Mucosa of descending colon (tissue), 3 donors: Measurements from ENCODE around the gene ZRSR2. TPM values are rescaled to one million over a fixed set of nuclear protein-coding genes. Genes with fewer than 3 reads are reported as not detected.

Experiments used
- ATAC-seq: fragments of 200-7000 bp; cut with Tn5 transposase; one replicate; pipeline ENCODE4 v1.9.1; 2020; ENCODE audit warnings: mild to moderate bottlenecking, moderate library complexity
- DNase-seq, 3 donors: peaks; one replicate each; pipeline ENCODE4 v3.0.0-alpha.2; 2020
- H3K36me3 ChIP-seq: fragments of 200-600 bp; one replicate; pipeline ENCODE4 v1.8.0; 2021; ENCODE audit warnings: low read depth, mild to moderate bottlenecking
- H3K4me1 ChIP-seq: fragments of 200-600 bp; one replicate; pipeline ENCODE4 v1.8.0; 2021; ENCODE audit warnings: low read depth, mild to moderate bottlenecking
- H3K4me3 ChIP-seq: fragments of 200-600 bp; one replicate; pipeline ENCODE4 v1.8.0; 2021; ENCODE audit warnings: mild to moderate bottlenecking
- H3K9me3 ChIP-seq: fragments of 200-600 bp; one replicate; pipeline ENCODE4 v1.8.0; 2021; ENCODE audit warnings: mild to moderate bottlenecking
- CTCF ChIP-seq: fragments of 200-600 bp; IDR thresholded peaks from one replicate; pipeline ENCODE4 v1.8.0; 2022; ENCODE audit warnings: antibody characterized with exemption, mild to moderate bottlenecking
- intact Hi-C, 2 donors: fragments of 100-400 bp; cut with DNase I in 1 of 2; cut with micrococcal nuclease in 1 of 2; formaldehyde crosslinking; loops; one replicate each; pipeline versions ENCODE4 v1.11.0 to v1.11.1; 2022; cut with DNase I, micrococcal nuclease
- total RNA-seq, 3 donors: library from RNA; stranded (reverse); fragmentation: NEBNext Ultra II Directional in 2 of 3; extraction: Animal tissue kit (Norgen Biotek cat#: 25700) in 2 of 3; gene quantifications; one replicate each; pipeline versions ENCODE4 v1.2.1 to v1.2.4, GENCODE V29; 2021 to 2023
- donor health status: DM: no; HTN: no; CAD: no; lungs with moderate emphysema.
- donor health status: DM: no; HTN: no; CAD: no.
- donor health status: DM: no; HTN: yes; CAD: no.

Gene ZRSR2
- total RNA-seq, 3 donors from 2014 or later: 7.0 to 14.0 (median 11.7) TPM

DNA sequence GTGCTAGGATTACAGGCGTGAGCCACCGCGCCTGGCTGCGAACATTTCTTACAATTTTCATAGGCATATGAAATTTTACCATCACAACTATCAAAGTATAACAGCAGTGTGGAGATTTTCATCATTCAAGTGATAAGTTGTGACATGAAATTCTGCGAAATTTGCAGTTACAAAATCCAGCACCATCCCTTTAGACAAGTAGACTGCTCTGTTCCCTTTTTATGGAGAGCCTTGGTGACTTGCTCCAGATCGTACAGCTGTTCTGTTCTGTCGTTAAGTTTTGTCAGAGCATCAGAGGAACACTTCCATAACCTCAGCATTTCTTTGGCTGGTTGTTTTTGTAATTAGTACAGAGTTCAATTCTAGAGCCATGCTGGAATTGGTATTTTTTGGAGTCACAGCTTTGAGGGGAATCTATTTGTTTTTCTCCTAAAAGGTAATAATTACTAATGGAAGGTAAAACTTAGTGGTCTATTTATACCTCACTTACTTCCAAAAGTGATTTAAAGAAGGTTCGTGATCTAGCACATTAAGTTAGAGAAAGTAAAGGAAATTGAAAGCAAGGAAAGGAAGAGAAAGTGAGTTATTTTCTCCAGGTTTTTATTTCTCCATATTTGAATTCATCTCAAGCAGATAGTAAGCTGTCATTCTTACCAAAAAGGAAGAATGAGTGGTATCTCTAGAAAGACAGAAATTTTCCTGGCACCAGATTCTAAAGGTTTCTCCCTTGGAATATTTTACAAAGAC, 22.1 kb downstream of the ZRSR2 start:
- ATAC-seq (no peak), DNase-seq (no peak)
- H3K36me3 ChIP-seq: no peaks in the 10 kb centered on the region
- H3K4me3 ChIP-seq: no peak overlapping the region
- no peak for TF ChIP-seq CTCF
- no peaks in the 10 kb centered on the region for H3K4me1 ChIP-seq
- intact Hi-C loops: no loop called here
- no peaks in the 10 kb centered on the region for H3K9me3 ChIP-seq

- no peak for ATAC-seq
Measured at GRCh38 chrX:15813416-15813815, 23.1 kb downstream of the ZRSR2 start.

DNA sequence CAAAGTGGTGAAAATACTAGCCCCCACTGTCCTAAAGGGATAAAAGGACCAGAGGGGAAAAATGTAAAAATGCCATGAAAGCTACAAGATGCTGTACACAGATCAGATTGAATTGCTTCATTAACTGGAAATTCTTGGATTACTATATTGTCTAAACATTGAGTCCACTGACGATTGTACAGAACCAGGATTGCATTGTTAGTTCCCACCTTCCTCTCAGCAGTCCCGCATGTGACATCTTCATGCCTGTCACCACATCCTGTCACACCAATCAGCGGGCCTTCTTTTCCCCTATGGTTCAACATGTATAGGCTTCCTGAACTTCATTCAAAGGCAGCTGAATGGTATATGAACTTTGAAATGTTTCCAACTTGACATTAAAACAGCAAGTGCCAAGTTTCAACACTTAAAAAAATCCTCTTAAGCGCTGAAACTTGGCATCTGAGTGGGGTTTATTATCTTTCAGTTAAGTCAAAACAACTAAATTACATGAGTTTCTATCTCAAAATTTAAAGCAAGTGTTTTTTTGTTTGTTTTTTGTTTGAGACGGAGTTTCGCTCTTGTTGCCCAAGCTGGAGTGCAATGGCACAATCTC, 24.6 kb downstream of the ZRSR2 start:
- Histone ChIP-seq H3K4me1 (no peaks in the 10 kb centered on the region), H3K9me3 (no peaks in the 10 kb centered on the region), H3K4me3 (no peak overlapping the region), H3K36me3 (no peaks in the 10 kb centered on the region)
- intact Hi-C loops: no loop called here
- ATAC-seq (no peak), DNase-seq (no peak)
- TF ChIP-seq CTCF: no peak

More at GRCh38 chrX:15813416-15813815, 23.1 kb downstream of the ZRSR2 start:
- no peaks in the 10 kb centered on the region for H3K36me3 ChIP-seq
- TF ChIP-seq CTCF: no peak
- no peaks in the 10 kb centered on the region for H3K4me1 ChIP-seq
- no peak for DNase-seq
- no peak overlapping the region for H3K4me3 ChIP-seq
- intact Hi-C loops: no loop called here
- no peaks in the 10 kb centered on the region for H3K9me3 ChIP-seq

DNA sequence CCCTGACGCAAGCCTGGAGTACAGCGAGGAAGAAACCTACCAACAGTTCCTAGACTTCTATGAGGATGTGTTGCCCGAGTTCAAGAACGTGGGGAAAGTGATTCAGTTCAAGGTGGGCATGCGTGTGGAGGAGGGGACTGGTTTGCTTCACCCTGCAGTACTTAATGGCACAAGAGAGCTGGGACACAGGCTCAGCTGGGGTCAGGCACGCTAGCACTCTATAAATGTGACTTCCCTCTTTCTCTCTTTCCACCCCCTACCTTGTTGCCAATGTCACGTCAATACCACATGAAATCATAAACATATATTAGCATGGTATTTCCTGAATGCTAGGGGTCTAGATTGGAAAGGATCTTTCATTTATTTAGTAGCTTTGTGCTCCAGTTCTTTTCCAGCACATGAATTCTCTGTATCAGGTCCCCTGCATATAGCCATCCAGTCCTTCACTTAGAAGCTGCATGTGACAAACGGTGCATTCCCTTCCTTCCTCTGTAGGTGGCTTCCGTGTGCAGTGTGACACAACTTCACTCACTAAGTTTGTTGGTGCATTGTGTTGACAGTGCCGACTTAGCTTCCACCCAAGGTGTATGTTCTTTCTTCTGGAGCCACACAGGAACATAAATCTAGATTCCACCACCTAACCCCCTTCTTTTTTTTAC, 25.6 kb downstream of the ZRSR2 start:
- Histone ChIP-seq H3K4me1 (no peaks in the 10 kb centered on the region), H3K9me3 (no peaks in the 10 kb centered on the region), H3K4me3 (no peak overlapping the region), H3K36me3 (no peaks in the 10 kb centered on the region)
- DNase-seq (peak in 1 of 3 donors; percentile 14), ATAC-seq (peak; percentile 78)
- intact Hi-C loops: no loop called here
- no peak for TF ChIP-seq CTCF

- ATAC-seq (no peak), DNase-seq (no peak)
- no peak for TF ChIP-seq CTCF
- Histone ChIP-seq H3K4me3 (no peak overlapping the region), H3K36me3 (no peaks in the 10 kb centered on the region), H3K4me1 (no peaks in the 10 kb centered on the region), H3K9me3 (no peaks in the 10 kb centered on the region)
- intact Hi-C loops: no loop called here
Measured at GRCh38 chrX:15816438-15816809, 26.1 kb downstream of the ZRSR2 start.
